Endothelial cell of umbilical vein (primary cell): ENCODE data around the gene CERK.

Experiments
- CTCF ChIP-seq, 2 donors: IDR thresholded peaks; 1 replicate in 1 of 2; 2 replicates in 1 of 2; pipeline ENCODE4 v1.5.1; 2011; ENCODE audit warnings: low read length in 2 of 2, mild to moderate bottlenecking in 2 of 2, moderate library complexity in 2 of 2, control low read depth in 1 of 2, inconsistent platforms in 1 of 2, low read depth in 1 of 2; ENCODE audit not compliant: insufficient read depth in 1 of 2; ENCODE audit errors: extremely low read depth in 1 of 2
- EZH2 ChIP-seq: IDR thresholded peaks from 2 replicates; pipeline ENCODE4 v1.6.1; 2012; ENCODE audit warnings: borderline replicate concordance, low read depth, mild to moderate bottlenecking, moderate library complexity, low read length, inconsistent platforms; ENCODE audit not compliant: severe bottlenecking
- TF ChIP-seq, protein P1 (sequence below): IDR thresholded peaks from 2 replicates; pipeline ENCODE4 v1.6.1; 2011; ENCODE audit not compliant: insufficient read depth, insufficient read length

GRCh38 chr22:46740910-46741780 is 3.1 kb upstream of the CERK start:
- TF ChIP-seq, protein P1, sequence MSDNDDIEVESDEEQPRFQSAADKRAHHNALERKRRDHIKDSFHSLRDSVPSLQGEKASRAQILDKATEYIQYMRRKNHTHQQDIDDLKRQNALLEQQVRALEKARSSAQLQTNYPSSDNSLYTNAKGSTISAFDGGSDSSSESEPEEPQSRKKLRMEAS: no peak
- TF ChIP-seq CTCF (IDR thresholded peaks at IDR 0.05; ENCODE audit: extremely low read depth in 1 of 2, insufficient read depth in 1 of 2, low read depth in 1 of 2, low read length in 2 of 2) (no peak), EZH2 (no peak)
